Glutamatergic neuron (in vitro differentiated cells): ENCODE results near the gene APOA1. TPM values are rescaled to one million over a fixed set of nuclear protein-coding genes. Genes with fewer than 3 reads are reported as not detected.

ENCODE experiments used
- DNase-seq: peaks from one replicate; pipeline ENCODE4 v3.0.0; 2022
- H3K27ac Mint-ChIP-seq: one replicate; pipeline ENCODE4 v1.8.0; 2020; ENCODE audit warnings: mild to moderate bottlenecking, mixed read lengths, inconsistent platforms; ENCODE audit not compliant: unreplicated experiment
- H3K27me3 Mint-ChIP-seq: one replicate; pipeline ENCODE4 v1.8.0; 2020; ENCODE audit warnings: mild to moderate bottlenecking, moderate library complexity, mixed read lengths, inconsistent platforms; ENCODE audit not compliant: unreplicated experiment
- H3K36me3 Mint-ChIP-seq: one replicate; pipeline ENCODE4 v1.8.0; 2020; ENCODE audit warnings: mild to moderate bottlenecking, mixed read lengths, inconsistent platforms; ENCODE audit not compliant: unreplicated experiment
- H3K4me1 Mint-ChIP-seq: one replicate; pipeline ENCODE4 v1.8.0; 2020; ENCODE audit warnings: mild to moderate bottlenecking, low read depth, mixed read lengths, inconsistent platforms; ENCODE audit not compliant: unreplicated experiment
- H3K4me3 Mint-ChIP-seq: one replicate; pipeline ENCODE4 v1.8.0; 2020; ENCODE audit warnings: mild to moderate bottlenecking, mixed read lengths, inconsistent platforms; ENCODE audit not compliant: unreplicated experiment
- H3K9me3 Mint-ChIP-seq: one replicate; pipeline ENCODE4 v1.8.0; 2020; ENCODE audit warnings: mild to moderate bottlenecking, moderate library complexity, mixed read lengths, inconsistent platforms; ENCODE audit not compliant: unreplicated experiment
- total RNA-seq: library from RNA; stranded (reverse); fragmentation: NEBNext Ultra II Directional; extraction: Animal tissue kit (Norgen Biotek cat#: 25700); gene quantifications from one replicate; pipeline ENCODE4 v1.2.1, GENCODE V29; 2021; ENCODE audit not compliant: unreplicated experiment
- TF ChIP-seq, protein P1 (sequence below): fragments of 200-600 bp; sonication (generic); IDR thresholded peaks from one replicate; pipeline ENCODE4 v1.5.0; 2021; ENCODE audit not compliant: partially characterized antibody, unreplicated experiment

The APOA1 gene
- total RNA-seq, 1 donor from 2014 or later, result not detected

DNA sequence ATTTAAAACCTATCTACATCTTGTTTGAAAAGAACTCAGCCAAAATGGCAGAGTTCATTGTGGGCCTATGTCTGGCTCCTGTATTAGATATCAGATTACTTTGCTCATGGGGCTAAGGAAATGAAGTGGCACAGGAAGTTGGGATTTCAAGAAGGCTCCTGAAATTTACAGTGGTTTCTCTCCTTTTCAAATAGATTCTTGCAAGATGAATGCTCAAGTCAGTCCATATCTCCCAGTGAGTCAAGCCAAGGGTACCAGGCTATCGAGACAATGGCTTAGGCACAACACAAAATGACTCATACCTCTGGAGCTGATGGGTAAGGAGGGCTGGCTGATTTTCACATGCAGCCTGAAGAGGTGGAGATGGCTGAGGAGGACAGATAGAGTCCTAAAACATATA lies 24.1 kb upstream of the APOA1 start:
- H3K9me3 Mint-ChIP-seq, result no peaks in the 10 kb centered on the region
- H3K4me1 Mint-ChIP-seq, result peaks cover 3% of the 10 kb centered on the region
- H3K27ac Mint-ChIP-seq, result no peak overlapping the region
- TF ChIP-seq, protein P1, sequence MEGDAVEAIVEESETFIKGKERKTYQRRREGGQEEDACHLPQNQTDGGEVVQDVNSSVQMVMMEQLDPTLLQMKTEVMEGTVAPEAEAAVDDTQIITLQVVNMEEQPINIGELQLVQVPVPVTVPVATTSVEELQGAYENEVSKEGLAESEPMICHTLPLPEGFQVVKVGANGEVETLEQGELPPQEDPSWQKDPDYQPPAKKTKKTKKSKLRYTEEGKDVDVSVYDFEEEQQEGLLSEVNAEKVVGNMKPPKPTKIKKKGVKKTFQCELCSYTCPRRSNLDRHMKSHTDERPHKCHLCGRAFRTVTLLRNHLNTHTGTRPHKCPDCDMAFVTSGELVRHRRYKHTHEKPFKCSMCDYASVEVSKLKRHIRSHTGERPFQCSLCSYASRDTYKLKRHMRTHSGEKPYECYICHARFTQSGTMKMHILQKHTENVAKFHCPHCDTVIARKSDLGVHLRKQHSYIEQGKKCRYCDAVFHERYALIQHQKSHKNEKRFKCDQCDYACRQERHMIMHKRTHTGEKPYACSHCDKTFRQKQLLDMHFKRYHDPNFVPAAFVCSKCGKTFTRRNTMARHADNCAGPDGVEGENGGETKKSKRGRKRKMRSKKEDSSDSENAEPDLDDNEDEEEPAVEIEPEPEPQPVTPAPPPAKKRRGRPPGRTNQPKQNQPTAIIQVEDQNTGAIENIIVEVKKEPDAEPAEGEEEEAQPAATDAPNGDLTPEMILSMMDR, result no peak
- no peaks in the 10 kb centered on the region for H3K36me3 Mint-ChIP-seq
- H3K4me3 Mint-ChIP-seq, result no peak overlapping the region
- H3K27me3 Mint-ChIP-seq, result no peaks in the 10 kb centered on the region
- no peak for DNase-seq

DNA sequence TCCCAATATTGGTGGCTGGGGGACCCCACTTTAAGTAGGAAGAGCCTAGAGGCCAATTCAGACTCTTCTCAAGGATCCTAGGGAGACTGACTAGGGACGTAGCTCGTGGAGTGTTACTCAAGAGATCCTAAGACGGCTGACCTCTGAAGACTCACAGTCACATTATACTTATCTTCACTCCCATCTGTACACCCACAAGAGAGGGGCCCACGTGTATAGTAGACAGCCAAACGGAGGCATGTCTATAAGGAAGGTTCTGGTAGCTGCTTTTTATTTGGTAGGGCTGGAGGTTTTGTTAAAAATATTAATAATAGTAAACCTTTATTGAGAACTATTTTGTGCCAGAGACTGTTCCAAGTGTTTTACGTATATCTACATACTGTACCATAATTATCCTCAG lies 22.9 kb upstream of the APOA1 start:
- DNase-seq, result no peak

DNA sequence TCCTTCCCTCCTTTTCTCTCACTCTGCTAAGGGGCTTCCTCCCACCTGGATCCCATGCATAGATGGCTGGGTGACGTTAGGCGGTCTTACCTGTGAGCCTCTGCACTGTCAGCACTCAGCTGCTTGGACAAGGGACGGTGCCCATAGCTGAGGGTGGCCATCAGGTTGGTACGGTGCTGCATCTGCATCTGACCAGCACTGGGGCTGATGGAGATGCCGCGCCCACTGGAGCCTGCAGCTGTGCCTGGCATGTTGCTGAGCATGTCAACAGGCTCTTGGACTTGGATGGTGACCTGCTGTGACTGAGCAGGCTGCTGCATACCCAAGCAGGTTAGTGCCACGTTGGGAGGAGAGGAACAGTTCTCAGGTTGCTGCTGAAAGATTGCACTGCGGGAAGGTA lies 21.8 kb upstream of the APOA1 start:
- no peak overlapping the region for H3K4me3 Mint-ChIP-seq
- H3K27ac Mint-ChIP-seq, result no peak overlapping the region
- H3K36me3 Mint-ChIP-seq, result no peaks in the 10 kb centered on the region
- H3K27me3 Mint-ChIP-seq, result no peaks in the 10 kb centered on the region
- TF ChIP-seq, protein P1, result no peak
- peaks cover 3% of the 10 kb centered on the region for H3K4me1 Mint-ChIP-seq
- DNase-seq, result no peak
- H3K9me3 Mint-ChIP-seq, result no peaks in the 10 kb centered on the region

More for the DNA sequence above, 22.9 kb upstream of the APOA1 start:
- no peaks in the 10 kb centered on the region for H3K27me3 Mint-ChIP-seq
- H3K4me1 Mint-ChIP-seq, result peaks cover 3% of the 10 kb centered on the region
- H3K27ac Mint-ChIP-seq, result no peak overlapping the region
- H3K36me3 Mint-ChIP-seq, result no peaks in the 10 kb centered on the region
- no peak overlapping the region for H3K4me3 Mint-ChIP-seq
- H3K9me3 Mint-ChIP-seq, result no peaks in the 10 kb centered on the region
- TF ChIP-seq, protein P1, result no peak

DNA sequence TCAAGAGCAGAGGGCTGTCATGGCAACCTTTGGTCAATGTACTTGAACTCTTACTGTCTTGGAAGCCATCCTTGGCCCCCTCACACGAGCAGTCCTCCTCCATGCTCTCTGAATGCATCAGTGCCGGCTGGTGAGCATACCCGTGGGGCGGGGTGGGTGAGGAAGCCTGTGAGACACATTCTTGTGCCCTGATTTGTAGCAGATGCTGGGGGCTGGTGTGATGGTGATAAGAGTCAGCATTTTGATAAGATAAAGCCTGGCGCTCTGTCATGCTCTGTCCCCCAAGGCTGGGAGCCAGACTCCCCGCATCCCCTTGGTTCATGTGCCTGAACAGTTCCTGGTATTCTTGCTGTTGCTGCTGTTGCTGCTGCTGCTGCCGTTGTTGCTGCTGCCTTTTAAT lies 20.5 kb upstream of the APOA1 start:
- H3K36me3 Mint-ChIP-seq, result no peaks in the 10 kb centered on the region
- no peaks in the 10 kb centered on the region for H3K27me3 Mint-ChIP-seq
- DNase-seq, result no peak
- H3K27ac Mint-ChIP-seq, result no peak overlapping the region
- H3K9me3 Mint-ChIP-seq, result no peaks in the 10 kb centered on the region
- H3K4me3 Mint-ChIP-seq, result no peak overlapping the region
- TF ChIP-seq, protein P1, result no peak
- H3K4me1 Mint-ChIP-seq, result peaks cover 3% of the 10 kb centered on the region

DNA sequence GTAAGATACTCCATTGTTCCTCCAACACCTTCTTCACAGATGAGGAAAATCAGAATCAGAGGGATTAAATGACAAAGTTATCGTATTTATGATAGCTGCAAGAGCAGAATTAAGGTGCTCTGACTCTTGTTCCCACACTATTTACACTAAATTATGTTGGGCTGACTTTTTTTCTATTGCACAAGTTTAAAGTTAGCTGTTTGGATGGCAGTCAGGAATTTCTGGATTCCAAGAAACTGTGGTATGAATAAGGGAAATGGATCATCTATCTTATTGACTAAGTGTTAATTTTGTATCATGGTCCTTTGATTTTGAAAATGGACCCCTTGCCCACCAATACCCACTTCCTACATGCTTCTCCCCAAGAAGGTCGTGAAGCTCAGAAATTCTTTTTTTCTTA lies 19.9 kb upstream of the APOA1 start:
- peaks cover 3% of the 10 kb centered on the region for H3K4me1 Mint-ChIP-seq
- H3K4me3 Mint-ChIP-seq, result no peak overlapping the region
- H3K36me3 Mint-ChIP-seq, result no peaks in the 10 kb centered on the region
- no peak for DNase-seq
- no peak overlapping the region for H3K27ac Mint-ChIP-seq
- H3K9me3 Mint-ChIP-seq, result no peaks in the 10 kb centered on the region
- TF ChIP-seq, protein P1, result no peak
- peaks cover 1% of the 10 kb centered on the region for H3K27me3 Mint-ChIP-seq
